ENCODE measurements around the gene CETP. TPM values are rescaled to one million over a fixed set of nuclear protein-coding genes. Genes with fewer than 3 reads are reported as not detected.
A peak's percentile ranks its signal among the peaks of the same experiment; 100 is the strongest.

CETP gene
- total RNA-seq, 1 donor from 2014 or later: not detected

- peaks cover 19% of the 10 kb centered on the region for H3K4me1 ChIP-seq (ENCODE audit: insufficient read depth, low read length)
- no peaks in the 10 kb centered on the region for H3K27me3 ChIP-seq (ENCODE audit: insufficient read depth, low read length)
- no peak overlapping the region for H2AFZ ChIP-seq (ENCODE audit: low read depth, low read length)
- no peaks in the 10 kb centered on the region for H4K20me1 ChIP-seq (ENCODE audit: insufficient read depth, low read length)
- no peak overlapping the region for H3K27ac ChIP-seq (ENCODE audit: low read depth, low read length)
- peaks cover 45% of the 10 kb centered on the region for H3K79me2 ChIP-seq (ENCODE audit: insufficient read depth, low read length)
- TF ChIP-seq EZH2 (IDR thresholded peaks at IDR 0.05; ENCODE audit: insufficient read depth, low read length) (no peak), CTCF (IDR thresholded peaks at IDR 0.05; ENCODE audit: insufficient read depth, low read depth, low read length) (no peak)
- H3K9ac ChIP-seq (ENCODE audit: low read length): no peak overlapping the region
- Mint-ChIP-seq H3K9me3 (ENCODE audit: unreplicated experiment) (no peaks in the 10 kb centered on the region), H3K4me3 (ENCODE audit: unreplicated experiment) (no peak overlapping the region), H3K27me3 (ENCODE audit: low read depth, unreplicated experiment) (no peaks in the 10 kb centered on the region), H3K36me3 (ENCODE audit: low read depth, unreplicated experiment) (peaks cover 6% of the 10 kb centered on the region), H3K4me1 (ENCODE audit: low read depth, unreplicated experiment) (peaks cover 8% of the 10 kb centered on the region), H3K27ac (ENCODE audit: unreplicated experiment) (no peak overlapping the region)
- DNase-seq (ENCODE audit: low read depth): no peak
- no peak overlapping the region for H3K4me2 ChIP-seq (ENCODE audit: low read length)
- no peaks in the 10 kb centered on the region for H3K9me3 ChIP-seq (ENCODE audit: insufficient read depth, low read depth, low read length)
- H3K36me3 ChIP-seq (ENCODE audit: insufficient read depth, low read length): no peaks in the 10 kb centered on the region
- H3K4me3 ChIP-seq (ENCODE audit: insufficient read depth, low read depth, low read length): no peak overlapping the region
- FAIRE-seq: no peak
Measured at GRCh38 chr16:56997931-56998330, 36.2 kb downstream of the CETP start.

- FAIRE-seq (no peak), DNase-seq (ENCODE audit: low read depth) (no peak)
- no peaks in the 10 kb centered on the region for H3K36me3 ChIP-seq (ENCODE audit: insufficient read depth, low read length)
- H3K9me3 ChIP-seq (ENCODE audit: insufficient read depth, low read depth, low read length): no peaks in the 10 kb centered on the region
- H3K27ac Mint-ChIP-seq (ENCODE audit: unreplicated experiment): no peak overlapping the region
- H3K27me3 ChIP-seq (ENCODE audit: insufficient read depth, low read length): no peaks in the 10 kb centered on the region
- no peak overlapping the region for H3K4me2 ChIP-seq (ENCODE audit: low read length)
- no peaks in the 10 kb centered on the region for H3K27me3 Mint-ChIP-seq (ENCODE audit: low read depth, unreplicated experiment)
- no peak overlapping the region for H2AFZ ChIP-seq (ENCODE audit: low read depth, low read length)
- H3K4me1 Mint-ChIP-seq (ENCODE audit: low read depth, unreplicated experiment): peaks cover 8% of the 10 kb centered on the region
- no peaks in the 10 kb centered on the region for H3K9me3 Mint-ChIP-seq (ENCODE audit: unreplicated experiment)
- no peak overlapping the region for H3K9ac ChIP-seq (ENCODE audit: low read length)
- H3K4me3 ChIP-seq (ENCODE audit: insufficient read depth, low read depth, low read length): no peak overlapping the region
- H3K4me3 Mint-ChIP-seq (ENCODE audit: unreplicated experiment): no peak overlapping the region
- no peaks in the 10 kb centered on the region for H4K20me1 ChIP-seq (ENCODE audit: insufficient read depth, low read length)
- peaks cover 19% of the 10 kb centered on the region for H3K4me1 ChIP-seq (ENCODE audit: insufficient read depth, low read length)
- H3K36me3 Mint-ChIP-seq (ENCODE audit: low read depth, unreplicated experiment): peaks cover 6% of the 10 kb centered on the region
- TF ChIP-seq CTCF (IDR thresholded peaks at IDR 0.05; ENCODE audit: insufficient read depth, low read depth, low read length): no peak
- no peak for TF ChIP-seq EZH2 (IDR thresholded peaks at IDR 0.05; ENCODE audit: insufficient read depth, low read length)
- H3K27ac ChIP-seq (ENCODE audit: low read depth, low read length): no peak overlapping the region
- peaks cover 41% of the 10 kb centered on the region for H3K79me2 ChIP-seq (ENCODE audit: insufficient read depth, low read length)
Measured at GRCh38 chr16:56998352-56998751, 36.6 kb downstream of the CETP start.

GRCh38 chr16:56998861-56999260 is 37.1 kb downstream of the CETP start:
- H3K36me3 ChIP-seq (ENCODE audit: insufficient read depth, low read length): no peaks in the 10 kb centered on the region
- H3K4me2 ChIP-seq (ENCODE audit: low read length): no peak overlapping the region
- H3K27ac ChIP-seq (ENCODE audit: low read depth, low read length): peak overlapping the region; percentile 99
- Mint-ChIP-seq H3K27ac (ENCODE audit: unreplicated experiment) (no peak overlapping the region), H3K9me3 (ENCODE audit: unreplicated experiment) (no peaks in the 10 kb centered on the region), H3K36me3 (ENCODE audit: low read depth, unreplicated experiment) (peaks cover 10% of the 10 kb centered on the region), H3K4me3 (ENCODE audit: unreplicated experiment) (no peak overlapping the region), H3K27me3 (ENCODE audit: low read depth, unreplicated experiment) (no peaks in the 10 kb centered on the region), H3K4me1 (ENCODE audit: low read depth, unreplicated experiment) (peaks cover 8% of the 10 kb centered on the region)
- no peak for DNase-seq (ENCODE audit: low read depth)
- H3K9me3 ChIP-seq (ENCODE audit: insufficient read depth, low read depth, low read length): no peaks in the 10 kb centered on the region
- no peak overlapping the region for H3K4me3 ChIP-seq (ENCODE audit: insufficient read depth, low read depth, low read length)
- FAIRE-seq: no peak
- H3K27me3 ChIP-seq (ENCODE audit: insufficient read depth, low read length): no peaks in the 10 kb centered on the region
- H3K4me1 ChIP-seq (ENCODE audit: insufficient read depth, low read length): peaks cover 19% of the 10 kb centered on the region
- H4K20me1 ChIP-seq (ENCODE audit: insufficient read depth, low read length): no peaks in the 10 kb centered on the region
- H3K9ac ChIP-seq (ENCODE audit: low read length): no peak overlapping the region
- H2AFZ ChIP-seq (ENCODE audit: low read depth, low read length): no peak overlapping the region
- H3K79me2 ChIP-seq (ENCODE audit: insufficient read depth, low read length): peaks cover 36% of the 10 kb centered on the region
- TF ChIP-seq EZH2 (IDR thresholded peaks at IDR 0.05; ENCODE audit: insufficient read depth, low read length) (no peak), CTCF (IDR thresholded peaks at IDR 0.05; ENCODE audit: insufficient read depth, low read depth, low read length) (no peak)

Measured in astrocyte (in vitro differentiated cells and primary cell).